GM21723 (cell line): ENCODE data around the gene JMJD1C.

Source experiments
- ATAC-seq: cut with Tn5 transposase; IDR thresholded peaks from one replicate; pipeline ENCODE4 v1.9.1; 2021; ENCODE audit warnings: mild to moderate bottlenecking, moderate library complexity; ENCODE audit not compliant: unreplicated experiment

The JMJD1C gene

DNA sequence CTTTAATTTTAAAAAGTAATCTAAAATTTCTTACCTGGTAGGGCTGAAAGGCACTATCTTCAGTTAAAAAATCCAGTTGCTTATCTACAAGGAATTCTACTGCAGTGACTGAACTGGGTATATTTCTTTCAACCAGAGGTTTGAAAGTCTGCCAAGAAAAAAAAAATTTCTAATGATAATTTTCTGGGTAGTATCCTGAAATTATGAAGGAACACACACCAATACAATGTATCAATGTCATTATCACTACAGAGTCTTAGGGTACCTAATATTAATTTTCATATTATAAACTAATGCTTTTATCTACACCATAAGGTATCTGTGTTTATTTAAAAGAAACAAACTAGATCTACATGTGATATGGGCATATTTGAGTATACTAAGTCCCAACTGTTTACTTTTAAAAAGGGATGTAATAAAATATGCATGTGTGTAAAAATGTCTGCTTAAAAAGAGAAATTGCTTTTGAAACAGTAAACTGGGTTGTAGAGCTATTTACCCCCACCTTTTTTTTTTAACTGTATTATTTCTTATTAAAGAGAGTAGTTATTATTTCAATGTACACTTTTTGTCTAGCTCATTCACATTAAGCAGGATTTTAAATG lies 201.1 kb downstream of the JMJD1C start:
- ATAC-seq: no peak

DNA sequence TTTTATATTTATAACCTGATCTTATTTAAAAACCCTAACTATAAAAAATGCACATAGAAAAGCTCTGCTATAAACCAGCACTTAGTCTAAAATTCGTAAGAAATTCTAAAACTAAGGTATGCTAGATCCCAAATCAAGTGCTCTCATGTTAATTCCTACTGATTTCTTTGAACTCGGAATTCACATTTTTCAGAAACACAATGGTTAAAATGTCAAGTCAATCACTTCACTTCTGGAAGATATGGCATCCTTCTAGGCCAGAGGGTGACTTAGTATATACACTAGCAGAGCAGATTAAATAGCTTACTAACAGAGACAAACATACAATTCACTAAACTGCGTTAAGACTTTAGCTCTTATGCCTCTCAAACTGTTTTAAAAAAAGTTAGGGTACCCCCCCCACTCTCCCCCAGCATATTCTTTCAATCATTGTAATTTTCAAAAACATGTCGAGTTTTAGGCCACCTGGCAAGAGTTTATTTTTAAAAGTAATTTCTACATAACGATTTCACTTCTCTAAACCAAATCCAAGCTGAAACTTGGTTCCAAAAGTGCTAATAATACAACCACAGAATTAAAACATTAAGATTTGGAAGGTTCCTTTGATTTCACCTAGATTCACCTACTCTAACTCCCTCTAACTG lies 203.2 kb downstream of the JMJD1C start:
- ATAC-seq: no peak

DNA sequence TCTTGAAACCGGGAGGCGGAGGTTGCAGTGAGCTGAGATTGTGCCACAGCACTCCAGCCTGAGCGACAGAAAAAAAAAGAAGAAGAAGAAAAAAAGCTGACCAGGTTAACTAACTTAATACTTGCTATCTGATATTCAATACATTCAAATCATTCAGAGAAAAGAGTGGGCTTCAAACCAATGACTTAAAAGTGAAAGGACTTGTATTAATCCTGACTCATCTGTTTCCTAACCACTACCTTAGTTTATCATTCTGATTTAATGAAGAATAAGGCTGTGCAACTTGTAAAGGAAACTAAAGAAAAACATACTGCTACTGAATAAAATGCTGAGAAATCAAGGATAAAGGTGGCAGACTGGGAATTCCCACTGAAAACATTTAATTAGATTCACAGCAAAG lies 204.3 kb downstream of the JMJD1C start:
- no peak for ATAC-seq

DNA sequence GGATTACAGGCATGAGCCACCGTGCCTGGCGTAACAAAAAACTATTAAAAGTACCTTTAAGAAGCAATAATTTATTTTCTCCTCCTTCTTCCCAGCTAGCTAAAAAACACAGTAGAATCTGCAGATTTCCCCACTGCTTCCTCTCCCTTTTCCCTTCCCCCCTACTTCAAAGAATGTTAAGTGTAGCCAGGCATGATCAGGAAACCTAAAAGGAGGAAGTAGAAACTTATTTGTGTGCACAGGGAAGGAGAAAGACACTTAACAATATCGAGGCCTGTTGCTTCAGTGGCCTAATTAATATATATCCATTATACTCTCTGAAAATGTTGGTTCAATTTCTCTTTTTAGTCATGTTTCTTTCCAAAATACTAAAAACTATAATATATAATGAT lies 204.9 kb downstream of the JMJD1C start:
- ATAC-seq: no peak

DNA sequence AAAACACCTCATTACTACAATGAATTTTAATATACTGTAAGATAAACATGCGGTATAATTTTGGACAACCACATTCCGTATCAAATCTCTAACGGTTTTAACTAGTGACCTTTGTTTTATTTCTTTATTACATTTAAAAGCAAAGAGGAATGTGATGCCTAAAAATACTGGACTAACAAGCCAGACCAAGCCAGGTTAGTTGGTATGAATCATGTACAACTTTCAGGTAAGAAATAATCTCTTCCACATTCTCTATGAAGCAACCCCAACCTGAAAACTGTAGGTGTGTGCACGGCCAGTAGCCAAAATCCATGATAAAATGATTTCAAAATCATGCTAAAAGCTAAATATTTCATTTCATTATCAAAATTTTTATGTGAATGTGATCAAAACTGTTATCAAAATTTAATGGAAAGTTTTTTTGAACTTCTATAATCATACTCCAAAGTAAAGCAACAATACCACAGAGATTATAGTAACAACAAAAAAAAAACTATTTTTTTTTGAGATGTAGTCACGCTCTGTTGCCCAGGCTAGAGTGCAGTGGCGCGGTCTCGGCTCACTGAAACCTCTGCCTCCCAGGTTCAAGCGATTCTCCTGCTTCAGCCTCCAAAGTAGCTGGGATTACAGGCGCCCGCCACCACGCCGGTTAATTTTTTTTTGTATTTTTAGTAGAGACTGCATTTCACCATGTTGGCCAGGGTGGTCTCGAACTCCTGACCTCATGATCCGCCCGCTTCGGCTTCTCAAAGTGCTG lies 205.5 kb downstream of the JMJD1C start:
- ATAC-seq: no peak

DNA sequence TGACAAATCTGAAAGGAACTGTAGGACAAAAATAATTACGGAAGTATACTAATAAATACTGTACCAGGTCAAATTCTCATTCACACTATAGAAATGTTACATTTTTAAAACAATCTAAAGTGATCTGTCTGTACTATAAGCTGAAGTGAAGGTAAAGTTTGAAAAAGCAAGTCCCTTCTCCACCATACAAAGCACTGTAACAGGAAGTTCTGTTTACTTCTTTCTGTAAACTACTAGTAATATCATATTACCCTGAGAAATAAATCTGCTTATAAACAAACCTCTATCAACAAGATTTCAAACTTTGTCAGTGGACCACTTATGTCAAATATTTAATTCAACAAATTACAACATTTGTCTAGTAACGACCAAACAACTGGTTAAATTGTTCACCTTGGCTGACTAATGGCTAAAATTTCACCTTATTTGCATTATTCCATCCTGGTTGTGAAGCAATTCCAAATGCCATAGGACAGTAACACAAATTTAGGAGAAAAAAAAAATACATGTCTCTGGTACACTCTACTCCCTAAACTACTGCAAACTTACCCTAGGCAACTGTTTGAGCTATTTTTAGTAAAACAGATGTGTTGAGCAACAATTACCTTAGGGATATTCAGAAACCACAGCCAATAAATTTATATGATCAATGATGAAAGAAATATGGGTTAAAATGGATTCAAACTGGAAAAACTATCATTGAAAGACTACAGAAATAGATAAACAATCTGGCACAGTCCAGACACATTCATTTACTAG lies 206.7 kb downstream of the JMJD1C start:
- no peak for ATAC-seq

DNA sequence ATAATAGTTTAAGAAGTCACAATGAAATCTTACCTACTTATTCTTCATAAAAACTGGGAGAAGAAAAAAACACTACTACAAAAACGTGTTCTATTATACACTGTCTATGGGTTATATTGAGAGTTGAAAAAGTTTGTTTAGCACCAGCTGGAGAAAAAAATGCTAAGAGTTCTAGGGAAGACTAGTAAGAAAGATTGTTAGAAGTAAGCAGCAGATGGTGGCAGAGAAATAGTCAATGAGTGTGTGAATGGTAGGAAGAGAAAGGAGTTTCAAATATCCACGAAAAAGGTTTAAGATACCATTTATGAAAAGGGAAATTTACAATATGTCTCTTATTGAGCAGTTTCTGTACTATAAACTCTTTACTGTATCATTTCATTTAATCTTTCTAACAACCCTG lies 208.0 kb downstream of the JMJD1C start:
- no peak for ATAC-seq

DNA sequence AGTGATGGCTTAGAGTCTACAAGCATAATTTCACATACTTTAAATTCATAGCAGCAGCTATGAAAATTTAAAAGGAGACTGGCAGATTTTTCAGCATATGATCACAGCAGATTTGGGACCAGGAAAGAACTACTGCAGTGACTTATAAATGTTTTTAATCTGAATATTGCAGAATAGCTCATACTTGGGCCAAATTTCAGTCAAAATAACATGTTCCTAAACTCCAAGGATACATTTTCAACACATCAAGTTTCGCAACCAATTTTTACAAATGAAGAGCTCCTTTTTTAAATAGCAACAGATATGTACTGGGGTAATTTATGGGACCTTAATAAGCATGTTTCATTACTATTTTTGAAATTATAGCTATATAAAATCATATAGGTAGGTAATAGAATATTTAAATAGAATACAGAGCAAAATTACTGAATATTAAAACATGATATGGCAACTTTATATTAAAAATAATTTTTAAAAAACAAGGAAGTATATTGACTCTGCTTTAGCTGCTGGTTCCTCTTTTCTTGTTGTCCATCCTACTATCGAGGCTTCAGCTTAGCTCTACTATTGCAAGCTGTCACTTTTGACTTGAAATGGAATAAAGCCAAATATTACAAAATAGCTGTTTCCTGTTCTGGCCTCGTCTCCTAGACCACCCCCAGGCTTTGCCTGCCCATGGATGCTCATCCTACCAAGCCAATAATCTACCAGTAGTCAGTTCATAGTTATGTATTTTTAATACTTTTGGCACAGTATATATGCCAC lies 209.6 kb downstream of the JMJD1C start:
- ATAC-seq: peak; percentile 38

DNA sequence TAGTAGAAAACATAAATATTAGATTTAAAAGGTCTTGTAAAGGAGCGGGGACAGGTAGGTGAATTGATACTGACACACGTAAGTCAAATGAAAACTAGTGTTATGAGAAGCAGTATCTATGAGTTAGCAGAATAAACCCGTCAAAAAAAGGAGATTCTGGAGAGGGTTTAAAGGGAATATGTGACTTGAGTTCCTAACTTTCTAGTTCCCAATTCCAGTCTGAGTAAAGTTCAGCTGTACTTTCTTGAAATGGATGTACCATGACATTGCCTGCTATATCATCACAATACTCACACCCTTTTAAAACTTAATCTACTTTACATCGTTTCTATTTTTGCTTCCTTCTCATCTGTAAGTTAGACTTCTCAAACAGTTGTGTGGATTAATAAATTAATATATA lies 210.5 kb downstream of the JMJD1C start:
- ATAC-seq: no peak

DNA sequence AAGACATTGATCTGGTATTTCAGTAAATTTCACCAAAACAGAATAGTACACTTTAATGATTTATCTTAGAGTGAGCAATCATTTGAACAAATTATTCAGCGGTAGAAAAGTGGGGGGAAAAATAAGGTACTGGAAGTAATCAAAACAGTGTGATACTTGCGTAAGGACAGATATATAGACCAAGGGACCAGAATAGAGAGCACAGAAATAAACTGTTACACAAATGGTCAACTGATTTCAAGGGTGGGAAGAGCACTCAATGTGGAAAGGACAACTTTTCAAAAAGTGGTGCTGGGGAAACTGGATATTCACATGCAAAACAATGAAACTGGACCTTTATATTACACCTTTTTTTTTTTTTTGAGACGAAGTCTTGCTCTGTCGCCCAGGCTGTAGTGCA lies 212.7 kb downstream of the JMJD1C start:
- no peak for ATAC-seq

DNA sequence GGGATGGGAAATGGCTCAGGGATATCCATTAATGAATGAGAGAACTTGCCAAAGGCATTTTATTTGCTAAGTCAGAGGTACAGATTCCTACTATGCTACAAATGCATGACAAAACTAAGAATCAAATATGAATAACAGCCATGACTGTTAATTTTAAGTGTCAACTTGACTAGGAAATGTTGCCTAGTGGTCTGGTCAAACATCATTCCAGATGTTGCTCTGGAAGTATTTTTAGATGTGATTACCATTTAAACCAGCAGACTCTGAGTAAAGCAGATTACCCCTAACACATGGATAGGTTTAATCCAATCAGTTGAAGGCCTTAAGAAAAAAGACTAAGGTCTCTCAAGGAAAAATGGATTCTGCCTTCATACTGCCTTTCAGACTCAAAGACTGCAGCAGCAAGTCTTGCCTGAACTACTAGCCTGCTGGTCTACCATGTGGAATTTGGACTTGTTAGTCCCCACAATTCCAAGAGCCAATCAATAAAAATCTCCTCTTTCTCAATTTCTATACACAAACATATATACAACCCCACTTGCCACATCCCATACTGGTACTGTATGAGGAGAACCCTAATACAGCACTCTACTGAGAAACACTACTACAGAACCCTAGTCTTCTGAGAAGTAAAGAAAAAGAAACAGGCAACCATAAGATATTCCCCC lies 213.5 kb downstream of the JMJD1C start:
- no peak for ATAC-seq

DNA sequence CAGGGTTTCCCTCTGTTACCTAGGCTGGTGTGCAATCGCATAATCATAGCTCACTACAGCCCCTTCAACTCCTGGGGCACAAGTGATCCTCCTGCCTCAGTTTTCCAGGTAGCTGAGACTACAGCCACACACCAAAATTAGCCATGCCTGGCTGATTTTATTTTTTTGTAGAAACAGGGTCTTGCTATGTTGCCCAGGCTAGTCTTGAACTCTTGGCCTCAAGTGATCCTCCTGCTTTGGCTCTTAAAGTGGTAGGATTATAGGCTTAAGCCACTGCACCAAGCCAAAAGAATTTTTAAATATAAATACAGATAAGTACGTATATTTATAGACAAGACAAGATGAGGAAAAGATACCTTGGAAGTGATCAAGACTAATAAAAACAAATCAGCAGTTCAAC lies 215.7 kb downstream of the JMJD1C start:
- ATAC-seq: no peak

DNA sequence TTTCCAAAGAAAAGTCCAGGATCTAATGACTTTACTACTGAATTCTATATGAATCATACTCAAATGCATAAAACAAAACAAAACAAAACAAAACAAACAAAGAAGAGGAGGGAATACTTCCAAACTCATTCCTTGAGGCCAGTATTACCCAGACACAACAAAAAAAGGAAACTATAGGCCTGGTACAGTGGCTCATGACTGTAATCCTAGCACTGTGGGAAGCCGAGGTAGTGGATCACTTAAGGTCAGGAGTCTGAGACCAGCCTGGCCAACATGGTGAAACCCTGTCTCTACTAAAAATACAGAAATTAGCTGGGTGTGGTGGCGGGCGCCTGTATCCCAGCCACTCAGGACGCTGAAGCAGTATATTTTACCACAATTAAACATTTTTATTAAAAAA lies 218.0 kb downstream of the JMJD1C start:
- ATAC-seq: no peak

DNA sequence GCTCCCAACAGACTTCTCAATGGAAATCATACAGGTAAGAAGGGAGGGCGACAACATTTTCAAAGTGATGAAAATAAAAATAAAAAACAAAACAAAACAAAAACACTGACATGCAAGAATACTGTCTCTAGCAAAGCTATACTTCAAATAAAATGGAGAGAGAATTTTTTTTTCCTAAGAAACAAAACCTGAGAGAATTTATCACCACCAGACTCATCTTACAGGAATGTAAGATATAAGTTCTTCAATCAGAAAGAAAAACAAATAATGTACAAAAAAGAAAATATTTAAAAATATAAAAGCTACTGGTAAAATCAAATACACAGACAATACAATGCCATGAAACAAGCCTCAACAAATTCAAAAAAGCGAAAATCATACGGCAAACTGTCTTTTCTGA lies 219.4 kb downstream of the JMJD1C start:
- ATAC-seq: no peak

DNA sequence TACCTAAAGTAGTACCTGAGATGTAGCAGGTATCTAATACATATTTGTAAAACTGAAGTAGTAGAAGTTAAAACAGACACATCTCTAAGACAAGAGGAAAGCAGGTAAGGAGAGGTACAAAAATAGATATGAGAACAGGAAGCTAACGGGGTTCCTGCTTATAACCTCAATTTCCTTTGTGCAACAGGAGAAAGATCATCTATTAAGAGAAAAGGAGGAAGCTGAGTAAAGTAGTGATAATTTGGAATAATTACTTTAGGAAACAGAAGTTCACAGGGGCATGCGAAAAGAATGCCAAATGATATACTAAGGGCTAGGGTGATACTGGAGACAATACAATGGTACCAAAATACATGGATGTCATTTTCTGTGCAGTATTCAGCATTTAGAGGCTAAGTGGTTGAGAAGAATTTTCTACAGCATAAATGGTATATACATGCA lies 223.9 kb downstream of the JMJD1C start:
- ATAC-seq: peak; percentile 33

DNA sequence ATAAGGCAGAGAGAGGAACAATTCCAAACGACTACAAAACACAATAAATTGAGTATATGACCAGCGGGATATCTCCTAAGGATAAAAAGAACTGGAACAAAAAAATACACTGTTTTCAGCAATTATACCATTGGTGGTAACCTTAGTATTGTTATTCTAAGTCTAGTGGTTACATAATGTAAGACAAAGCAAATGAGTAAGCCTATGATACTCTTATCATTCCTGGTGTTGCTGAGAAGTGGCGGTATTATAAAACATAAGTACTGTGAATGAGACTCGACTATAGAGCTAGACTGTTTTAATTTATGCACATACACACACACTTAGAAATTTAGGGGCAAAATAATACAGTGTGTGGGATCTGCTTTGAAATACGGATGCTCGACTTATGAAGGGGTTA lies 225.0 kb downstream of the JMJD1C start:
- ATAC-seq: no peak

DNA sequence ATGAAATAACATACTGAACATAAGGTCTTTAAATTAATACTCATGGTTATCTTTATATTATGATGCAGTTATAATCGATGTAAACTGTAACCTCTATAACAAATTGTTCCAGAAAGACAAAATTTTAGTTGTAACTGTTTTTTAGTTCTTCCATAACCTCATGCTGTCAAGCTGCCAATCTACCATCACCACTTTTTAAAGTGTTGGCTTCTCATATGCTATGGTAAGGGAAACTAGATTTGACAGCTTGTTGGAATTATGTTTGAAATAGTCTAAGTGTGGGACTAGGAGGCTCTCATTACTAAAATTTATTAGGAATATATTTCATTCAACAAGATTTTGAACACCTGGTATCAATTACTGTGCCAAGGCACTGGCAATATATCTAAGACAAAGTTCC lies 227.3 kb downstream of the JMJD1C start:
- ATAC-seq: no peak

DNA sequence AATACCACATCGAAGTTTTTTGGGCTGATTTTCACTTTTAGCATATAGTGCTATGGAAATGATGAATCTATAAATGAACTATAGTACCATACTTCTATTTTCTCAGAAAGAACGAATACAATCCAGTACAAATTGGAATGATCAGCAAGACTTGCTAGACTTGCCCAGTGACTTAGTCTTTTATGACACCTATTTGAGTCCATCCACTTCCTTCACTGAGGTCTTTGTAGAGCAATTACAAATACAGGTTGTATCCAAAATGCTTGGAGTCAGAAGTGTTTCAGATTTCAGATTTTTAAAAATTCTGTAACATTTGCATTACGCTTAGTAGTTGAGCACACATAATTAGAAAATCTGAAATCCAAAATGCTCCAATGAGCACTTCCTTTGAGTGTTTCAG lies 228.4 kb downstream of the JMJD1C start:
- ATAC-seq: no peak

DNA sequence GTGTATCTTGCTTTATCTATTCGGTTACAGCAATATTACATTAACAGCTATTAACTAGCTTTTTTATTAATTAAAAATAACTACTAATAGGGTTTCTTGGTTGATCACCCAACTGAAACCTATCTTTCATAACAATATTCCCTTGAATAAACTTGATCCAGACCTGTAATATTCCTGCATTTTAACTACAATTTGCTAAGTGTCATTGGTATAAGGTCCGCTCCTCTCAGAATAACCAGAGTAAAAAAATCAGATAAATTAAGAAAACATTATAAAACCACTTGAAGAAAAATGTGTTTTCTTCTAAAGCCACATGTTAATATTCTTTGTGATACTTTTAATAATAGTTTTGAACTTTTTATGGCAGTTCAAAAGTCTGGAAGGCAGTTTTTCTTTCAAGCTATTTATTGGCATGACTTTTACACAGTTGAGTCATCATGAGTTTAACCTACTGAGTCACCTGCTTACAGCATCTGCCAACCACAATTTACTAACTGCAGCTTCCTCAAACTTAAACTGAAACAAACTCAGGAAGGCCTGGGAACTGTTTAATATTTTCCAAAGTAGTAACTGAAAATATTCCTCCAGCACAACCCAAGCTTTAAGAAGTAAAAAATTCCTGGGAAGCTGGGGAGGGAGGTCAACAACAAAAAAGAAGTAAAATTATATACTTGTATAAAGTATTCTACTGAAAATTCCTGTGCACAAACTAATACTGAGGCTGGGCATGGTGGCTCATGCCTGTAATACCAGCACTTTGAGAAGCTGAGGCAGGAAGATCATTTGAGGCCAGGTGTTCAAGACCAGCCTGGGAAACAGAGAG lies 229.5 kb downstream of the JMJD1C start:
- ATAC-seq: peak; percentile 93
